Occipital lobe (tissue), 2 donors: ENCODE measurements around the gene AGAP3. TPM values are rescaled to one million over a fixed set of nuclear protein-coding genes. Genes with fewer than 3 reads are reported as not detected.

Experiments
- DNase-seq: peaks from one replicate; lab custom pipeline; 2025; lab: John Stamatoyannopoulos, UW
- total RNA-seq: library from RNA; depleted of rRNA; stranded (reverse); fragments of >200 nt; gene quantifications from one replicate; pipeline ENCODE4 v1.2.3, GENCODE V29; 2014

AGAP3 gene
- total RNA-seq, 1 donor from 2014 or later: 85.6 TPM

GRCh38 chr7:151087245-151088018 lies 1.2 kb downstream of the AGAP3 start:
- DNase-seq: peak; percentile 51

- DNase-seq: no peak
These were observed 2.0 kb downstream of the AGAP3 start for GRCh38 chr7:151088019-151088855.

- DNase-seq: peak; percentile 44
These were observed 2.8 kb downstream of the AGAP3 start for GRCh38 chr7:151088856-151089699.

- DNase-seq: no peak
These were observed 3.8 kb downstream of the AGAP3 start for GRCh38 chr7:151089893-151090730.

- DNase-seq: no peak
These were observed 4.7 kb downstream of the AGAP3 start for GRCh38 chr7:151091003-151091402.

GRCh38 chr7:151091431-151091830 lies 5.2 kb downstream of the AGAP3 start:
- no peak for DNase-seq

- no peak for DNase-seq
These were observed 5.7 kb downstream of the AGAP3 start for GRCh38 chr7:151091988-151092387.

- DNase-seq: no peak
These were observed 7.5 kb downstream of the AGAP3 start for GRCh38 chr7:151093748-151094147.

GRCh38 chr7:151094675-151095074 lies 8.4 kb downstream of the AGAP3 start:
- DNase-seq: no peak

GRCh38 chr7:151095123-151095797 lies 9.0 kb downstream of the AGAP3 start:
- no peak for DNase-seq

GRCh38 chr7:151095828-151096475 lies 9.7 kb downstream of the AGAP3 start:
- DNase-seq: no peak

GRCh38 chr7:151099486-151100211 lies 13.4 kb downstream of the AGAP3 start:
- DNase-seq: no peak

GRCh38 chr7:151100921-151101320 lies 14.6 kb downstream of the AGAP3 start:
- DNase-seq: no peak

GRCh38 chr7:151101621-151102396 lies 15.5 kb downstream of the AGAP3 start:
- no peak for DNase-seq

- no peak for DNase-seq
These were observed 16.7 kb downstream of the AGAP3 start for GRCh38 chr7:151102991-151103390.

- DNase-seq: no peak
These were observed 17.7 kb downstream of the AGAP3 start for GRCh38 chr7:151103973-151104372.

GRCh38 chr7:151104411-151105235 lies 18.3 kb downstream of the AGAP3 start:
- DNase-seq: no peak
